Measurements from ENCODE around the gene HOXB3. TPM values are rescaled to one million over a fixed set of nuclear protein-coding genes. Genes with fewer than 3 reads are reported as not detected.

Gene HOXB3
- total RNA-seq, 1 experiment from 2014 or later, result 8.8 TPM

GRCh38 chr17:48579471-48579759, 10.6 kb downstream of the HOXB3 start:
- DNase-seq, result no peak
- Histone ChIP-seq H3K4me3 (no peak overlapping the region), H3K27me3 (no peaks in the 10 kb centered on the region), H3K27ac (no peak overlapping the region), H3K36me3 (no peaks in the 10 kb centered on the region), H3K9me3 (replicated peaks) (no peaks in the 10 kb centered on the region), H3K4me1 (0 out of 2 replicates have a peak, but pooled peaks cover 4% of the 10 kb centered on the region)

DNA sequence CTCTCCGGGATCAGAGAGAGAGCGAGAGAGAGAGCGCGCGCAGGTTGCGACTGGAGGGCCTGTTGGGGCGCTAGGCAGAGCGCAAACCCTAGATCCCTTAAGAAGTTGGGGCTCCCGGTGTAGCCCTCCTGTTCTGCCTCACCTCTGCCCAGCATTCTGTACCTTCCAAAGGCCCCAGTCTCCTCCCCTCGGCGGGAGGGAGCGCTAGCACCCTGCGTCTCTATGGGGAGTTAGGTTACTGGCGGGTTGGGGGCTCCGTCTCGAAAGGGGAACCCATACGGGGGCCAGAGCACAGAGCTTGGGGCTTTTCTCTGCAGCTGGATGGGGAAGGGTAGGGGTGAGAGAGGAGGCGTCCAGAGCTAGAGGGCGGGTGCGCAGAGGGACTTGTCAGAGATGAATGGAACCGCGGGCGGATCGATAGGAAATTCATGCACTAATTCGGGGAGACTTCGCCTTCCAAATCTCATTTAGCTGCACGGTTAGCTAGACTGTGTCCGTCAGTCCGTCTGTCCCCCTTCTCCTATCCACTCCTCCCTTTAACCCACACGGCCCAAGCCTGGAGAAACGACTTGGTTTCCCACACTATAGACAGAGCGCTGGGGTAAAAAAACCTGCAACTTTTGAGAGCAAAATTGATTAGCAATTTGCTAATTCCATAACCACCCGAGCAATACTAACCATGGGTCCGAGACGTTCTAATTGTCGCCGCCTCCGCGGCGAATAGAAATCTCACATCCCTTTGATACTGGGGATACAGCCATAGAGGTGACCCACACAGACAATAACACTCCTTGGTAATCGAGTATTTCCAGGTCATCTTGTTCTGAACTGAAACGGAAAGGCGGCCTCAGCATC, 11.2 kb downstream of the HOXB3 start:
- no peak for DNase-seq
- Histone ChIP-seq H3K4me1 (0 out of 2 replicates have a peak, but pooled peaks cover 4% of the 10 kb centered on the region), H3K27me3 (no peaks in the 10 kb centered on the region), H3K27ac (no peak overlapping the region; the same call in 1 of the 2 replicates), H3K36me3 (no peaks in the 10 kb centered on the region), H3K9me3 (replicated peaks) (no peaks in the 10 kb centered on the region), H3K4me3 (peak overlapping the region; percentile 94)

- Histone ChIP-seq H3K27ac (peak within 1 kb of the TSS; percentile 42; the same call in 1 of the 2 replicates), H3K4me3 (peak within 1 kb of the TSS; percentile 94), H3K27me3 (no peaks in the 10 kb centered on the region), H3K36me3 (no peaks in the 10 kb centered on the region), H3K9me3 (replicated peaks) (no peaks in the 10 kb centered on the region), H3K4me1 (0 out of 2 replicates have a peak, but pooled peaks cover 4% of the 10 kb centered on the region)
- DNase-seq, result peak; percentile 80 to 82
Measured at GRCh38 chr17:48577946-48578615, 12.0 kb downstream of the HOXB3 start, which contains the start of gene HOXB4. Gene HOXB4, minus strand, starts transcription at chr17:48578350. Its CDS starts 31 bp downstream, at chr17:48578319.

DNA sequence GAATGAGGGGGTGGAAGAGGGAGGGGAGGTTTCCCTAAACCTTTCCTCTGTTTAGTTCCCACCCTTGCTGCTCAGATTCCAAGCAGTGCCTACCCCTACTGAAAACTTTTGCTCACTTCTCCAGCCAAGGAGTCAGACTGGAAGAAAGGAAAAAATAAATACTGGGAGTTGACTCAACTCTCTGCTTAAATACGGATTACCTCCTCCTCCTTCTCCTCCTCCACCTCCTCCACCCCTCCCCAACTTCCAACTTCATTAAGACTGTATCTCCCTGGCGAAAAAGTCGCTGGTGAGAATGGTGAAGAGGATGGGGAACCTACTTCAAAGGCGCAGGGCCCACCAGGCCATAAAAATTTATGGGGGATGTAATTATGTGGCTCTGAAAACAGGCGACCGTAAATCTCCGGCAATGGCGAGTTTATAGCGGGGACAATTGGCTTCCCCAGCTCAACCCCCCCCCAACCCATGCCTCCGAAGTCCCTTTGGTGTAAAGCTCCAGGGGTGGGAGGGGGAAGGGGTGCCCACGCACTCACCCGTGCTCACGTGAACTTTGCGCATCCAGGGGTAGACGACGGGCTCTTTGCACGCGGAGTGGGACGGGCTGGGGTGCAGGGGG, 12.6 kb downstream of the HOXB3 start:
- DNase-seq, result peak; percentile 34 to 45

GRCh38 chr17:48576479-48577309, 13.3 kb downstream of the HOXB3 start:
- Histone ChIP-seq H3K27me3 (no peaks in the 10 kb centered on the region), H3K27ac (no peak overlapping the region), H3K4me1 (0 out of 2 replicates have a peak, but pooled peaks cover 4% of the 10 kb centered on the region), H3K4me3 (peak overlapping the region; percentile 94), H3K36me3 (no peaks in the 10 kb centered on the region), H3K9me3 (replicated peaks) (no peaks in the 10 kb centered on the region)
- no peak for DNase-seq

More for the DNA sequence above, 12.6 kb downstream of the HOXB3 start:
- H3K27me3 ChIP-seq, result no peaks in the 10 kb centered on the region
- H3K36me3 ChIP-seq, result no peaks in the 10 kb centered on the region
- H3K27ac ChIP-seq, result peak overlapping the region; percentile 33; the same call in 1 of the 2 replicates
- 0 out of 2 replicates have a peak, but pooled peaks cover 4% of the 10 kb centered on the region for H3K4me1 ChIP-seq
- no peaks in the 10 kb centered on the region for H3K9me3 ChIP-seq (replicated peaks)
- peak overlapping the region; percentile 94 for H3K4me3 ChIP-seq

DNA sequence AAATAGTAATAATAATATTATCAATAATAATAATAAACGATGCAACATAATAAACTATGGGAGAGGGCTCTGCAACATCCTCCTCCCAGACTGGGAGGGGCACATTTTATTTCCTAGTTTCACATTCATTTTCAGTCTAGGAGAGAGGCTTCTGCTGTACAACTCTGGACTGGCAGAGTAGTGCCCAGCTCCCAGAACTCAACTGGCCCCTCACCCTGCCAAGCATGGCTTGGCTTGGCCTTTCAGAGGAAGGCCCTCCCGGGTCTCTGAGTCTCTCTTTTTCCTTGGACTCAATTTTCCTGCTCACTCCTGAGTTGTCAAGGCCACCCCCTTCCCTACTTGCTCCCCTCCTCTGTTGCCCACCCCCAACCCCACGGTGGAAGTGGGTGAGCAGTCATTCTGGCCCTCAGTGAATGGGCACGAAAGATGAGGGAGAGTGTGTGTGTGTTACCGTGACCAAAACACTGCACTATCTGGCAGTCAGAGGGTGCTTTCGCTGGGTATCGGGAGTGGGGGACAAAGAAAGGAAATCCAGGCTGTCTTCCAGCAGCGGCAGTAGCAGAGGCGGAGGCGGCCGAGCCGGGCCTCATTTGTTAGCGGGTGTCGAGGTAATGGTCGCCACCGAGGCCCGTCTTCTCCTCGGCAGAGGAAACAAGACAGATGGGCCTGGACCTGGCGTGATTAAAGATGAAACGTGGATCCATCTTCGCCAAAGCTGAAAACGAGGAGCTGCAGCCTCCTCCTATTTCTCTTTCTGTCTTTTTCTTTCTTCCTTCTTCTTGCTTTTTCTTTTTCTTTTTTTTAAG, 14.2 kb downstream of the HOXB3 start:
- H3K9me3 ChIP-seq (replicated peaks), result no peaks in the 10 kb centered on the region
- H3K4me1 ChIP-seq, result 0 out of 2 replicates have a peak, but pooled peaks cover 4% of the 10 kb centered on the region
- no peaks in the 10 kb centered on the region for H3K36me3 ChIP-seq
- no peak overlapping the region for H3K4me3 ChIP-seq
- DNase-seq, result no peak
- H3K27me3 ChIP-seq, result no peaks in the 10 kb centered on the region
- no peak overlapping the region for H3K27ac ChIP-seq

DNA sequence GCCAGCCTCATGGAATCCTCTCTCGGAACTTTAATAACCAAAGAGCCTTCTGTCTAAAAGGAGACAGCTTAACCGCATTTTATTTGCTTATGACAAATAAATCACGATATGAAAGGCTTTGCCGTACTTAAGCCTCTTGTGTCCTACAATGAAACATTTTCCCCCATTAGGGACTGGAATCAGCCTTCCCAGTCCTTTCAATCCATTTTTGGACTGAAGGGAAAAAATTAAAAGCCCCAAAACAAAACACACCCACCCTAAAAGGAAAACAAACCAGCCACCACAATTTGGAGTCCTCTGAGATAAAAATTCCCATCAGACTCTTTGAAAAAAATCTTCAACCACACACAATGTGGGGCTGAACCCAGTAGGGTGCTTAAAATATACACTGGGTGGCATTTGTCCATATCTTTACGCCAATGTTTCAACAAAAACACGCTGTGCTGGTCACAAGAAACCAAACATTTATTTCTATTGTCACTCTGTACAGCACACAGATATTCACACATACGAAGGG, 14.9 kb downstream of the HOXB3 start:
- Histone ChIP-seq H3K27ac (no peak overlapping the region), H3K27me3 (no peaks in the 10 kb centered on the region), H3K4me3 (no peak overlapping the region), H3K4me1 (0 out of 2 replicates have a peak, but pooled peaks cover 4% of the 10 kb centered on the region), H3K36me3 (no peaks in the 10 kb centered on the region), H3K9me3 (replicated peaks) (no peaks in the 10 kb centered on the region)
- no peak for DNase-seq

GRCh38 chr17:48574505-48575065, 15.5 kb downstream of the HOXB3 start:
- Histone ChIP-seq H3K27me3 (no peaks in the 10 kb centered on the region), H3K4me3 (no peak overlapping the region), H3K27ac (no peak overlapping the region), H3K4me1 (0 out of 2 replicates have a peak, but pooled peaks cover 4% of the 10 kb centered on the region), H3K9me3 (replicated peaks) (no peaks in the 10 kb centered on the region), H3K36me3 (no peaks in the 10 kb centered on the region)
- DNase-seq, result no peak

DNA sequence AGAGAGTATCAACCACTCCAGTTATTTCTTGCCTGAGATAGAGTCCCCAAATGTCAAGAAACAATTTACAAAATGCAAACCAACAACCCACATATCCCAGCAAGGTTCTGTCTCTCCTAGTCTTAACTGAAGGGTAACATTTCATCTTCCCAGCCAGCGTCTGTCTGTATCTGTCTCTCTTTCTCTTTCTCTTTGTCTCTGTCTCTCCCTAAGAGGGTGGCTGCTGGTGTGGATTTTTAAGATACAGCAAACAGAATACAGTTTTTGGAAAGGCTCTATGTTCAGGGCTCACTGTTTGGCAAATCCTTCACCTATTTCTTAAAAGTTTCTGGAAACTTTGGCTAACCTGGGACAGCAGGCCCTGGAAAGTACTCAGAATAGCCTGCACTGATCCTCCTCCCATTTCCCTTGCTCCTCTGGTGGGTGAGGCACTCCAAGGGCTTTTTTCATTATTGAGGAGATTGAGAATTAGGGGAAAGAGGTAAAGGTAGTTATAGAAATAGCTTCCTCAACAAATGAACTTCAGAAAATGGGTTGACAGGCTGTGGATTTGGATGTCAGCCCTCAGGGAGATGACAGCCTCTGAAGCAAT, 18.1 kb downstream of the HOXB3 start:
- 0 out of 2 replicates have a peak, but pooled peaks cover 6% of the 10 kb centered on the region for H3K4me1 ChIP-seq

DNA sequence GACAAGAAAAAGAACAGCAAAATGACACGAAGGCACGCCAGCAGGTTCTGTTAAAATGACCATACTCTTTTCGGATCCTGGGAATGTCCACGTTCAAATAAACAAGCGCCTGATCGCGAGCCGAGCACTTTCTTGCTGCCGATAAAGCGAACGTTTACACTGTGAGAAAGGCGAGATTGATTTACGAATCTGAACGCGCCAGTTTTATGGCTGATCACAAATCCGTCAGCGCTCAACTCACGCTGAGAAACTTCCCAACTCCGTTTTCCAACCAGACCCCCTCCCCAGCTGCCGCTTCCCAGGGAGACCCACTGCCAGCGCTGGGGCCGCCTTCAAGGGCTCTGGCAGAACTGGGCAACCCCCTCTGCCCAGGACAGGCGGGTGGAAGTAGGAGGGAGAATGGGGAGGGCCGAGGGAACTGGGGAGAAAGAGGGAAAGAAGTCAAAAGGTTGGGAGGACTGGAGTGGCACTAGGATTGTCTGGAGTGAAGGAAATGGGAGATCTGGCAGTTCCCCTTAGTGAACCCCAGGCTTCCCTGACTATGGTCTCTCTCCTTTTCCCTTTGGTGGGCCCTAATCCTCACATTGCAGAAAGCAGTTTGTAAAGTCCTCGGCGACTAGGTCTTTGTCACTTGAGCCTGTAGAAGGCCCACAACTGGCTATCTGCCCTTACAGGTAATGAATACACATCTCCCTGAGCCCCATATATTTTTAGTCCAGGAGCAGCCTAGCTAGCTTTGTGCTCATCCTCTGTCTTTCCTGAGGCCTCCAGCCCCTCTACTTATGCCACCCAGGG, 18.8 kb downstream of the HOXB3 start:
- Histone ChIP-seq H3K27me3 (no peaks in the 10 kb centered on the region), H3K36me3 (no peaks in the 10 kb centered on the region), H3K9me3 (replicated peaks) (no peaks in the 10 kb centered on the region), H3K4me1 (0 out of 2 replicates have a peak, but pooled peaks cover 4% of the 10 kb centered on the region), H3K27ac (no peak overlapping the region), H3K4me3 (no peak overlapping the region)
- no peak for DNase-seq

More for the DNA sequence above, 18.1 kb downstream of the HOXB3 start:
- Histone ChIP-seq H3K36me3 (no peaks in the 10 kb centered on the region), H3K9me3 (replicated peaks) (no peaks in the 10 kb centered on the region), H3K27ac (no peak overlapping the region), H3K4me3 (no peak overlapping the region), H3K27me3 (no peaks in the 10 kb centered on the region)
- DNase-seq, result no peak

- H3K4me1 ChIP-seq, result 0 out of 2 replicates have a peak, but pooled peaks cover 4% of the 10 kb centered on the region
- H3K4me3 ChIP-seq, result no peak overlapping the region
- H3K27ac ChIP-seq, result no peak overlapping the region
- H3K36me3 ChIP-seq, result no peaks in the 10 kb centered on the region
- H3K27me3 ChIP-seq, result no peaks in the 10 kb centered on the region
- no peak for DNase-seq
- H3K9me3 ChIP-seq (replicated peaks), result no peaks in the 10 kb centered on the region
Measured at GRCh38 chr17:48570325-48571023, 19.6 kb downstream of the HOXB3 start.
